Jurkat, Clone E6-1 (cell line): ENCODE measurements around the gene IDI1.

Experiments used
- DNase-seq: peaks from one replicate; pipeline ENCODE4 v3.0.0-alpha.2; 2011; ENCODE audit warnings: low read depth, low spot score
- H3K4me3 ChIP-seq: 2 replicates; pipeline ENCODE4 v1.5.1; 2011; ENCODE audit warnings: mild to moderate bottlenecking, low read length, control low read depth, moderate library complexity

Gene IDI1

DNA sequence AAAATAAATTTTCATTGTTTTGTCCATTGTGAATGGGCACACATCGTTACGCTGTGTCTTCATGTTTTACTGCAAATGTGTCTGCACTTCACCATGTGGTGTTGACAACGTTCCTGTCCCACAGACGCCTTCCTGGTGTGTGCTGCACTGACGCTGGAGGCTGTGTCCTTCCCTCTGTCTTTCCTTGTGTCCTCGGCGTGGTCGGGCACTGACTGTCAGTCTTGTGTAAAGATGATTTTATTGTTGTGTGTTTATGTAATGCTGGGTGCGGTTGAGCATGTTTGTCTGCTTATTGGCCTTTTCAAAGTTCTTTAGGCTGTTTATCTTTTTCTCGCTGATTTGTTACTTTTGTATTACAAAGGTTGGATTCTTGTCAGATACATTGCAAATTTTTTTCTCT, 41.3 kb downstream of the IDI1 start:
- DNase-seq = no peak

GRCh38 chr10:1006573-1006972, 42.3 kb downstream of the IDI1 start:
- no peak overlapping the region for H3K4me3 ChIP-seq
- DNase-seq = no peak

More for the DNA sequence above, 41.3 kb downstream of the IDI1 start:
- no peak overlapping the region for H3K4me3 ChIP-seq

DNA sequence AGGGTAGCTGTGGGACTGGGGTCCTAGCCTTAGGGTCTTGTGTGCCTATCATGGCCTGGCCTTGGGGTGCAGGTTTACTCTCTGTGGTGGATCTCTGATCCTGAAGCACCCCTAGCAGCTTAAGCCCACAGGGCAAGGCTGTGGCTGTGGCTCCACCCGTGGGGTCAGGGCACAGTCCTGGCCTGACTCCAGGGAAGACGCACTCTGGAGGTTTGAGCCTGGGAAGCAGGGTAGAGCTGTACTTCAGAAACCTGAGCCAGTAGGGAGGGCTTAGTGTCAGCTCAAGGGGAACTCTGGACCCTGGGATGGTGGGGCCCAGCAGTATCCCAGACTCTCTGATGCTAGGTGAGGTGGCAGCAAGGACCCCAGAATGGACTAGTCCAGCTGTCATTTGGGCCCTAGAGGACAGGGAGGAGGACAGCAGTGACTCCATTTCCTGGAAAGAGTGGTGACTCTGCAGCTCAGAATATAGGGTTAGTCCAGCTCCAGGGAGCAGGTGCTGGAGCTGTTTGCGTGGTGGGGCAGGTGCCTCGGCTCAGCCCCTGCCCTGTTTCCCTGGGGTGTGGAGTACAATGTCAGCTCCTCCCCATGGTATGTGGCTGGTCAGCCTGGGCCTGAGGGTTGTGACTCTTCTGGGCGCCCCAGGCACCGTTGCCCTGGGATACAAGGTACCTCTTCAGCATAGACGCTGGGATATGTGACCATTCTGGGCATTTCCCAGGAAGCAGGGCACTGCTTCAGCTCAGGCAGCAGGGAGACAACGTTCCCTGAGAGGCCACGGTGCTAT, 44.8 kb downstream of the IDI1 start:
- no peak overlapping the region for H3K4me3 ChIP-seq
- no peak for DNase-seq

DNA sequence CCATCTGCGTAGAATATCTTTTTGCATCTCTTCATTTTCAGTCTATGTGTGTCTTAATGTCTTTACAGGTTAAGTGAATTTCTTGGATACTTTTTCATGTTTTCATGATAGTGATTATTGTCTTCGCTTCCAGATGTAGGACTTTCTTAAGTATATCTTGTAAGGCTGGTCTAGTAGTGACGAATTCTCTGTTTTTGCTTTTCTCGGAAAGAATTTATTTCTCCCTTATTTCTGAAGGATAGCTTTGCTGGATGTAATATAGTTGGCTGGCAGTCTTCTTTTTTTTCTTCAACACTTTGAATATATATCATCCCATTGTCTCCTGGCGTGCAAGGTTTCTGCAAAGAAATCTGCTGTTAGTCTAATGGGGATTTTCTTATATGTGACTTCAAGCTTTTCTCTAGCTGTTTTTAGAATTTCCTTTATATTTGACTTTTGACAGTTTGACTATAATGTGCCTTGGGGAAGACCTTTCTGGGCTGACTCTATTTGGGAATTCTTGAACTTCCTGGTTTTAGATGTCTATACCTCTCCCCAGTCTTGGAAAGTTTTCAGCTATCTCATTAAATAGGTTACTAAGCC, 46.4 kb downstream of the IDI1 start:
- no peak for DNase-seq
- H3K4me3 ChIP-seq = no peak overlapping the region

DNA sequence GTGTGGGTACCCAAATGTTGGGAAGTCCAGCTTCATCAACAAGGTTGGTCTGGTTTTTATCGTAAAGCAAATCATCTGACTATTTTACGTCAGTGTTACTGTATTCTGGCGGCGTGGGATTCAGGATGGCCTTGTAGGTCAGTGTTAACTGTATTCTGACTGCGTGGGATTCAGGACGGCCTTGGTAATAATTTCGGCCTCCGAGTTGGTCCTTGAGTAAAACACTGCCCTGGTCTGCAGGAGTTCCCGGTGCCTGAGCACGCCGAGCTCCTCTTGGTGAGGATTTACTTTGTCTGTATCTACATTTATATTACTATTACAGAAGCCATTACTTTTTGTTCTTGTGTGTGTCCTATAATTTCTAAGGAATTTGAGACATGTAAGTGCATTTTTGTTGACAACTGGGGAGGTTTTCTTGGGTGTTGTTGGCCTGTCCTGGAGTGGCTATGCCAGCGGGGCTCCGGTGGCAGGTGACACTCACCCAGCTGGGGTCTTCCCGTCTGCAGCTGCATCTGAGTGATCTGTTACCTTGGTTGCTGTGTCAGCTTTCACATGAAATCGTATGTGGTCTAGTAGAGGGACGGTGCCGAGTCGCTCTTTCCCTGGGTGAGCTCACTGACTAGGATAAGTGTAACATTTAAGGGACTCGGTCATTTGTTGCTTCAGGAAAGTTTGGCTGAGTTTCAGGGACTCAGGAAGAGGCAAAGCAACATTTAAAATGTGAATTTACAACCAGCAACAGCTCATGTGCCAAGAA, 51.5 kb downstream of the IDI1 start:
- DNase-seq = no peak
- H3K4me3 ChIP-seq = no peak overlapping the region

DNA sequence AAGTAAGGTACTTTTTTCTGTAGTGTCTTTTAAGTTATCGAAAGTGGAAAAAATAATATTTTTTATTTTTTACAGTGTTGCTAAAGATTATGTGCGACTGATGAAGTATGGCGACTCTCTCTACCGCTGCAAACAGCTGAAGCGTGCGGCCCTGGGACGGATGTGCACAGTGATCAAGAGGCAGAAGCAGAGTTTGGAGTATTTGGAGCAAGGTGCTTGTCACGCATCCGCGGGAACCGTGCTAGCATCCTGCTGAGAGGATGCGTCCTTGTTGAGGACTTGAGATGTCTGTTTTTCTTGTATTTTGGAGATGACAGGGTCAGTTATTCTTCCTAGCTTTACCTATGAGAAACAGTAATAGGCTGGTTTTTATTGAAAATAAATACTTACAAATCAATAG, 52.9 kb downstream of the IDI1 start:
- H3K4me3 ChIP-seq = no peak overlapping the region
- no peak for DNase-seq

GRCh38 chr10:995559-995926, 53.4 kb downstream of the IDI1 start:
- no peak overlapping the region for H3K4me3 ChIP-seq
- no peak for DNase-seq

- DNase-seq = no peak
Measured at GRCh38 chr10:994836-995558, 53.9 kb downstream of the IDI1 start.

DNA sequence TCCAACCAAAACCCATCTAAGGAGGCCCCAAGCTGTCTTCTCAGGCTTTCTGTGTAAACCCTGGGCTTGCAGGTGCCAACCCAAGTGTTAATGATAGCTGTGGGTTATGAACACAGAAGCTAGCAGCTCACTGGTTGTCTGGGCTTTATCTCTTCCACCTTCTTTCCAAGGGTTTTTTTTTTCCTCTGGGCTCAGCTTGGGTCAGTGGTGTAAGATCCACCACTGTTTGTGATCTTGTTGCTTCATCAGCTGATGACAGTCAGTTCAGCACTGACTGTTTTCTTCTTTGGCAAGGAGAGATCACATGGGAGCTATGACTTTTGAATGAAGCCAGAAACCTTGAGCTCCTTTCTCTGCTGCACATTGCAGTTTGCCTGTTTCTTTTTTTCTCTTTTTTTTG, 56.0 kb downstream of the IDI1 start:
- H3K4me3 ChIP-seq = no peak overlapping the region
- no peak for DNase-seq

More at GRCh38 chr10:994836-995558, 53.9 kb downstream of the IDI1 start:
- no peak overlapping the region for H3K4me3 ChIP-seq

DNA sequence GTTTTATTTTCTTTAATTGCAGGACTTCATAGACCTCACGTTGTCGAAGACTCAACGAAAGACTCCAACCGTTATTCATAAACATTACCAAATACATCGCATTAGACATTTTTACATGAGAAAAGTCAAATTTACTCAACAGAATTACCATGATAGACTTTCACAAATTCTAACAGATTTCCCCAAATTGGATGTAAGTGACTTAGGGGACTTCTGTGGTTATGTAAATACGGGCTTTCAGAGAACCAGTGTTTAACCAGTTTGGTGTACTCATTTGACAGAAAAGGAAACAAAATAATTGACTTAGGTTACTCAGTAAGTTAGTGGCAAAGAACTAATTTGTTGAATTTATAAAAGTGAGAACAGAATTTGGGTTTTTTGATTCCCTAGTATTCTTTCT, 56.5 kb downstream of the IDI1 start:
- no peak overlapping the region for H3K4me3 ChIP-seq

GRCh38 chr10:990808-991207, 58.1 kb downstream of the IDI1 start:
- no peak overlapping the region for H3K4me3 ChIP-seq
- DNase-seq = no peak

More for the DNA sequence above, 56.5 kb downstream of the IDI1 start:
- no peak for DNase-seq
